Uterus (tissue), 2 donors: ENCODE results near the gene FAM89B.

Experiments used
- CTCF ChIP-seq, 4 experiments: fragments of 200-600 bp in 2 of 4; fragments of 450-650 bp in 2 of 4; sonication (generic) in 2 of 4; IDR thresholded peaks; one replicate each; pipeline ENCODE4 v1.5.1; 2016 to 2019; ENCODE audit warnings: antibody characterized with exemption in 4 of 4, mild to moderate bottlenecking in 2 of 4, moderate library complexity in 1 of 4
- POLR2A ChIP-seq, 2 donors: fragments of 450-650 bp; IDR thresholded peaks; one replicate each; pipeline ENCODE4 v1.6.1; 2016; ENCODE audit warnings: antibody characterized with exemption in 2 of 2, mild to moderate bottlenecking in 1 of 2, moderate library complexity in 1 of 2

- TF ChIP-seq CTCF (IDR thresholded peaks at IDR 0.05) (no peak), POLR2A (IDR thresholded peaks at IDR 0.05) (no peak)
Measured at GRCh38 chr11:65560555-65561418, 11.6 kb upstream of the FAM89B start.
